HG02943 (cell line): ENCODE data around the gene UST.
A peak's percentile ranks its signal among the peaks of the same experiment; 100 is the strongest.

Source experiments
- ATAC-seq: cut with Tn5 transposase; IDR thresholded peaks from one replicate; pipeline ENCODE4 v1.9.1; 2021; ENCODE audit warnings: mild to moderate bottlenecking, low read depth, moderate library complexity; ENCODE audit not compliant: unreplicated experiment

Gene UST

GRCh38 chr6:149052350-149053106, 305.7 kb downstream of the UST start:
- no peak for ATAC-seq

DNA sequence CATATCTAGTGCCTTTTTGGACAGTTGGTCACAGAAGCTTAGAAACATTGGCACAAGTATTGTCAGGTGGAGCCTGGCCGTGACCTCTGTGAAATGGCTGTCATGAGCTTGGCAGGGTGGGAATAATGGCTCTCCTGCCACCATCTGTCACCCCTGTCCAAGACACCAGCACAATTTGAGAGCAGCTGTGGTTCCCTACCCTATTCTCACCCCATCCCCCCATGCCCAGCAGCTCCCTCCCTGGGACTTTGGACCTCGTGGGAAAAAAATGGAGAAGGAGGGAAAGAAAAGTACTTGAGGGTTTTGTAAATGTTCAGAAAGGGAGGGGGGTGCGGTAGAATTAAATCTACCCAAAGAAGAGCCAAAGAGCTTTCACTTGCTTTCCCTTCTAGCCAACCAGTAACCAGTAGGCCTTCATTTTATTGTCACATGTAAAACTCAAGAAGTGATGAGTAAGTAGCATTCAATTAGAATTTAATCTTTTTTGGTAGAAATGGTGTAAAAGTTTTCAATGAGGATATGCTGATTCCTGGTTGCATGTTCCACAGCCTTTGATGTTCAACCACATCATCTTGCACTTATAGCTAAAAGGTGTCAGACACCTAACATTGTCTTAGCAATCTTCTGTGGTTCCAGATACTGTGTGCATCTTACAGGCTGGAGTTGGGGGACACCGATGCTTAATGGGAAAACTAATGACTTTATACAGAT, 307.2 kb downstream of the UST start:
- no peak for ATAC-seq

DNA sequence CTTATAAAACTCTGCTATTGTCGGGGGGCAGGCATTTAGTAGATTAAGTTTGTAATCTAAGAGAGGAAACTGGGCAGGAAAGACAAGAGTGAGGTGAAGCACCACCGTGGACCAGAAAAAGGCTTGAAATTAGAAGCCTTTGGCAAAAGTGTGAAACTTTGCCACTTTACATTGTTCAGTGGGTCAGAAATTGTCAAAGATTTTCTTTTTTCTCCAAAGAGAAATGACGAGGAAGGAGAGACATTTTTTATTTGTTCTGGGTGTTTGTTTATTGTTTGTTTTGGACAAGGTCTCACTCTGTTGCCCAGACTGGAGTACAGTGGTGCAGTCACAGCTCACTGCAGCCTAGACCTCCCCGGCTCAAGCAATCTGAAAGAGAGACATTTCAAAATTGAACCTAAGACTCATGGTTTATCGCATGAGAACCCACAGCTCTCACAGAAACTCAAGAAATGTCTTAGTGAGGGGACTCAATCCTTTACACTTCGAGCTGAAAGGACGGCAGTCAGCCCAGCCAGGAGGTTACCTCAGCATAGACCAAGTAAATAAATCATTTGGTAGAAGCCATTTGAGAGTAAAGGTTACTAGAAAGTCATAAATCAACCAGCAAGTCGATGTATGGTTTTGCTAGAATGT, 307.8 kb downstream of the UST start:
- ATAC-seq = peak; percentile 77

DNA sequence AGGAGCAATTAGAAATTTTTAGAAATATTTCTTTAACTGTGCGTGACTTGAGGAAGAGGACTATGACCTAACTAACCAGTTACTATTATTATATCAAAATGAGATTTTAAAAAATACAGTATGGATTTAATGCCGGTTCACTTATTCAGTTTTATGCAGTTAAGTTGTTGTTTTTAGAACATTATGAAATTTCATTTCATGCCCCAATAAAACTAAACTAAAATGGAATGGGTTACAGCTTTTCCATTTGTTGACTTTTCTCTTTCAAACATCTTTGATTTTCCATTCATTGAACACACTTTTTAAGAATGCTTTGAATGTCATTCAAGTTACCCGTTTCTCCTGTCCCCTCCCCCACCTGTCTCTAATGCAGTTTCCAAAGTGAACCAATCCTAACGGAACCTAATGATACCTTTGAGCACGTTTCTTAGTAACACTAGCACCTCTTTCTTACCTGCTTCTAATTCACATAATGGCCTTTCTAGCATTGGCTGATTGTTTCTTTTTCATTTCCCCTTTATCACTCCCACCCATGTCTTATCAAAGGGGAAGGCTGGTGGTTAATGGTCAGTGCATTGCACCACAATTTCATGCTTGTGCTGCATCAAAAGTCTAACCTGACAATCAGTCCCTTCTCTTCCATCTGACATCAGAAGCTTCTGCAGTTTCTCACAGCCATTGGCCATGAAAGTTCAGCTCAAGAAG, 308.5 kb downstream of the UST start:
- no peak for ATAC-seq

GRCh38 chr6:149056777-149057463, 310.1 kb downstream of the UST start:
- no peak for ATAC-seq

DNA sequence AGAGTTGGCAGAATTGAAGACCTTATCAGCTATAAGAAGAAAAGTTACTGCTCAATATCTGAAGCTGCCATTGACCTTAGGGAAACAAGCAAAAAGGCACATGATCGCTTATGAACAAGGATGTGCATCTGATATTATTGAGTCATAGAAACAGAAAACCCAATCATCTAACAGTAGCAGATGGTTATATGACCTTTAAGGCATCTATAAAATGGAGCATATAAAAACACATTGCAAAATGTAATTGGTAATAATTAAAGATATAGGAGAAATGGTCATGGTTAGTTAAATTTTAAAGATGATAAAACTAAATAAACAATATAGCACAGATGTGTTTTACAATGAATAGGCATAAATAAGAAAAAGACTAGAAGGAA, 310.6 kb downstream of the UST start:
- no peak for ATAC-seq

DNA sequence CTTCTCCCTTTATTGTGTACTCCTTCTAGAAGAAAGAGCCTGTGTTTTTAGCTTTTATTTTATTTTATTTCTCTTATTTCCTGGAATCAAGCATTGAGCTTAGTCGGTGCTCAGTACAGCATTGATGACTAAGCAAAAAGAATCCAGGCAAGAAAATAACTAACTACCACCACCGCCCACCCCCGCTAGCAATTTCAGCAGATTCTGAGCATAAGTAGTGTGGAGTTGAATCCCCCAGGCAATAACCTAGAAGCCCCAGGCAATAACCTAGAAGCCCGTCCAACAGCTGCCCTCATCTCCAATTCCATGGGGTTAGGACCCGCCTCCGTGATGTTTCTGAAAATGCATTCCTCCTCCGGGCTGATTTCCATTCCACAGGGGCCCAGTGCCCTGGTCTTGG, 312.7 kb downstream of the UST start:
- ATAC-seq = no peak

- ATAC-seq = peak; percentile 83
Measured at GRCh38 chr6:149060300-149060984, 313.6 kb downstream of the UST start.

- no peak for ATAC-seq
Measured at GRCh38 chr6:149060985-149061760, 314.3 kb downstream of the UST start.

DNA sequence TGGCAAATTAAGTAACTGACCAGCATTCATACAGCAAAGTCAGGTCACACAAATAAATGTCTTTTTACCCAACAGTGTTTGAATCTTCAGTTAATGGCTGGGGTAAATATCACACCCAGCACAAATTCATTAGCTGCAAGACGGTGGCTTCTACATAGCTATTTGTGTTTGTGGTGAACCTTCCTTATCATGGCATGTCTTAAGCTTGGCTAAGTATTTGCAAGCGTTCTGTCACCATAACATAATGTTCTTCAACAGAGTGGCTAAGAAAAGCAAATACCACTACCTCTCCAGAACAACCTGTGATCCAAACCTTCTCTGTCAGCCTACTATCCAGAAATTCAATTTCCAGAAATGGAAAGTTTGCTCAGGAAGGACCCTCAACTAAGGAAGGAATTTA, 315.1 kb downstream of the UST start:
- ATAC-seq = no peak

DNA sequence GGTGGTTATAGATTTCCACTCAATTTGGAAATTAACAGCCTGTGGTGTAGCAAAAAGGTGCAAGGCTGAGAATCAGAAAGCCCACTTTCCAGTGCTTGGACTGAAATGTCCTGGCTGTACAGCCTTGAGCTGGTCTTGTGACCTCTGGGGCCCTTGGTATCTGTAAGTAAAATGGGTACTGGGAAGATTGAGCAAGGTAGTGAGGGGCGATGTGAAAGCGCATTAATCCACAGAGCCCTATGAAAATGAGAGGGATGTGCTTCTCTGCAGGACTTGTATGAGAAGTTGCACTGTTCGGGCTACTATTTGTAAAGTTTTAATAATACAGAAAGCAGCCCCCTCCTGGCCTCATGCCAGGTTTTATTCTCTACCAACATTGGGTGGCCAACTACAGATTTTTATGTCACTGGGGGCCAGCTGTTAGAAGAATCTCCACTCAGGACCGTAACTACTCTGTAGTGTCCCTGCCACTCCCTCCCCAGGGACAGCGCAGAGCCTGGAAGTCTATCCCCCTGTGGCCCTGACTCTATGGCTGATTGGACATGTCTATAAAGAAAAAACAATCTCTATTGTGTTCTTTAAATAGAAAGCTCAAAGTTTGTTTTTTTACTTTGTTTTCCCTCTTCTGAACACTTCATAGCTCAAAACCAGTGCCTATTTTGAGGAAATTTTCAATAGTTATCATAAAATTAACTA, 316.0 kb downstream of the UST start:
- ATAC-seq = no peak

- ATAC-seq = no peak
Measured at GRCh38 chr6:149063468-149063867, 316.6 kb downstream of the UST start.

DNA sequence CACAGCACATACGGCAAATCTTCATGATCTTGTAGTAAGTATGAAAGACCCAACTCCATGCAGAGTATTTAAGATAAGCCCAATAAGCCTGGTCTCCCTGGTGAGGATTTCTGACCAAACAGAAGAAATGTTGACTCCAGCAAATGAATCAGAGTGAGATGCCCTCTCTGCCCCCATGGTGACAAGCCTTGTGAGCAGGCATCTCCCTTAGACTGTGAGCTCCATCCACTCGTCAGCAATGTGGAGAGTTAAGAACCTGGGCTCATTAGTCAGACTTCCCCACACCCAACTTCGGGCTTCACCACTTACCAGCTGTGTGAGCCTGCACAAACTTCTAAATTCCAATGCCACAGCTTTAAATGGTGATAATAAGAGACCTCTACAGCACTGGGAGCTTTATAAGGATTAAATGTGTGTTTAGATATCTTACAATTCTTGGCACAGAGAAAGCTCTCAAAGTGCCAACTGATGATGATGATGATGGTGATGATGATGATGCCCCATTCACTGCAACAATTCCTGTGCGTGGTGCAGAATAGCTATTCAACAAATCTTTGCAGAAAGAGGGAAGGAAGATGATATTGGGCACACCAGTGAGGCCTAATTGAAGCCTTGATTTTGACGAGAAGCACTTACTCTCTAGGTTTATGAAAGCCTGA, 317.3 kb downstream of the UST start:
- ATAC-seq = no peak

DNA sequence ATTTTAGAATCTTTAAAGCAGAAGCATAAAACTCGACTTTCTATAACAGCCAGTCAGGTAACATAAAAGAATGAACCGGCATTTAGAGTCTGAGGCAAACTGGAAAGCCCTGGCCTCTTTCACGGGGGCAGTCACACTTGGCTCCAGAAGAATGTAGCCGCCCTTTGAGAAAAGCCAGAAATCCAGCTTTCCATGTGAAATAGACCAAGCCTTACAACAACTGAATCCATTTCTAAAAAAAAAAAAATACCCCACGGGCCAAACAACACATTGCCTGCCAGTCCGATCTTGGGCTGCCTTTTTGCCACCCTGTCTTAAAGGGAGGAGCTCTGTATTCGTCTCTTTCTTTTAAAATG, 317.8 kb downstream of the UST start:
- no peak for ATAC-seq

DNA sequence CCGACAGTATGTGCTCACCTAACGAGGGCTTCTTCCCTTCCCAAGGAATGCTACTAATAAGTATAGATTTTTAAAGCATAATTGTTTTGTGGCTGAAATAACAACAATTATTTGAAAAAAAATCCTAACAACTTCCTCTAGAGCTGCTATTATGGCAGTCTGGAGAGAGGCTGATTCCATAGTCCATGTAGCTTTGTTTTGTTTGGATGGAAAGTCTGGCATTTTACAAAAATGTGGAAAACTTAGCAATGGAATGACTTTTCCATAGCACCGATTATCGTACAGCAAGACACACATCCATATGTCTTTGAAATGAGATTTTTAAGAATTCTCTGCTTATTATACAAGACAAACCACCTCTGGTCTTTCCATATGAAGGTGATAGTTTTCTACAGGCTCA, 318.3 kb downstream of the UST start:
- no peak for ATAC-seq

- ATAC-seq = peak; percentile 93
Measured at GRCh38 chr6:149065658-149066556, 319.1 kb downstream of the UST start.

DNA sequence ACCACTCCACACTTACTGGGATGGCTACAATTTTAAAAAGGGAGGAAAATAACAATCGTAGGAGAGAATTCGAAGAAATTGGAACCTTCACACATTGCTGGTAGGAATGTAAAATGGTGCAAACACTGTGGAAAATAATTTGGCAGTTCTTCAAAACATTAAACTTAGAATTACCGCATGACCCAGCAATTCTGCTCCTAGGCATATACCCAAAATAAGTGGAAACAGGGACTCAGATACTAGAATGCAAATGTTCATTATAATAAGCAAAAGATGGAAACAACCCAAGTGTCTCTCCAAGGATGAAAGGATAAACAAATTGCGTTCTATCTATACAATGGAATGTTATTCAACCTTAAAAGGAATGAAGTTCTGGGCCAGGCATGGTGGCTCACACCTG, 325.2 kb downstream of the UST start:
- ATAC-seq = no peak
